Nephron (organoid): Measurements from ENCODE around the gene RERE.

ENCODE experiments used
- H3K27ac Mint-ChIP-seq, 3 experiments: 2 replicates each; pipeline ENCODE4 v1.8.0; 2020; ENCODE audit warnings: mixed read lengths in 3 of 3, mild to moderate bottlenecking in 2 of 3, moderate library complexity in 1 of 3
- H3K27me3 Mint-ChIP-seq: 2 replicates; pipeline ENCODE4 v1.8.0; 2021; ENCODE audit warnings: low read depth, mild to moderate bottlenecking, moderate library complexity, mixed read lengths
- H3K36me3 Mint-ChIP-seq: 2 replicates; pipeline ENCODE4 v1.8.0; 2020; ENCODE audit warnings: low read depth, mixed read lengths
- H3K4me1 Mint-ChIP-seq: 2 replicates; pipeline ENCODE4 v1.8.0; 2020; ENCODE audit warnings: mixed read lengths
- H3K4me3 Mint-ChIP-seq, 3 experiments: 2 replicates each; pipeline ENCODE4 v1.8.0; 2020; ENCODE audit warnings: mild to moderate bottlenecking in 3 of 3, mixed read lengths in 3 of 3, moderate library complexity in 2 of 3
- H3K9me3 Mint-ChIP-seq: 2 replicates; pipeline ENCODE4 v1.8.0; 2020; ENCODE audit warnings: mixed read lengths
- TF ChIP-seq, protein P1 (sequence below), 3 experiments: fragments of 200-600 bp; sonication (generic); IDR thresholded peaks; one replicate each; pipeline ENCODE4 v1.5.0; 2021; ENCODE audit warnings: antibody characterized with exemption in 3 of 3; ENCODE audit not compliant: unreplicated experiment in 3 of 3

RERE gene

DNA sequence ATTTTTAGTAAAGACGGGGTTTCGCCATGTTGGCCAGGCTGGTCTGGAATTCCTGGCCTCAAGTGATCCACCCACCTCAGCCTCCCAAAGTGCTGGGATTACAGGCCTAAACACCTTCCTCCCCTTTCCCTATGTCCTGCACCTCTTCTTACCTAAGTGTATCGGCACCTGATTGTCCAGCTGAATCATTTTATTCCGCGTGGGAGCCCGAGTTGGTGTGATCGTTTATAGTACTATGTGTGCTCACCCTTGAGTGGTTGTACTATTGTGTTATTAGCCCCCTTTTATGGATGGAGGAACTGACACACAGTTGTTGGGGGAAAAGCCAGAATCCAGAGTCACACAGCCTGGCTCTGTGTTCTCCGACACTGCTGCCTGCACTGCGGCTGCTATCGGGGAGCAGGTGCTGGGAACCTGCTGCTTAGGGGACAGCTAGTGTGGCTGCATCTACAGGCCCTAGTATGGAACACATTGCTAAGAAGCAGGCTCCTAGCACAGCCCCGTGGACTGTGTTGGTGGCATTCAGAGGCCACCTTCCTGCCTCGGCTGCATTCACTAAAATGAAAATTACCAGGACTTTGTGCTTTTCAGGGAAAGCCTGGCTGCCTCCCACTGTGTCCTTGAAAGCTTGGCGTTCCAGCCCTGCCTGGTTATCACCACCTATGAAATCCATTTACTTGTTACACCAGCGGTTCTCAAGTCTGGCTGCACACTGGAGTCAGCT lies 39.4 kb upstream of the RERE start:
- H3K27me3 Mint-ChIP-seq, result no peaks in the 10 kb centered on the region
- H3K36me3 Mint-ChIP-seq, result peaks cover 36% of the 10 kb centered on the region
- H3K27ac Mint-ChIP-seq, result peak overlapping the region in 1 of 3 experiments; percentile 68
- H3K9me3 Mint-ChIP-seq, result no peaks in the 10 kb centered on the region
- peaks cover 26% of the 10 kb centered on the region for H3K4me1 Mint-ChIP-seq
- no peak overlapping the region for H3K4me3 Mint-ChIP-seq
- TF ChIP-seq, protein P1, sequence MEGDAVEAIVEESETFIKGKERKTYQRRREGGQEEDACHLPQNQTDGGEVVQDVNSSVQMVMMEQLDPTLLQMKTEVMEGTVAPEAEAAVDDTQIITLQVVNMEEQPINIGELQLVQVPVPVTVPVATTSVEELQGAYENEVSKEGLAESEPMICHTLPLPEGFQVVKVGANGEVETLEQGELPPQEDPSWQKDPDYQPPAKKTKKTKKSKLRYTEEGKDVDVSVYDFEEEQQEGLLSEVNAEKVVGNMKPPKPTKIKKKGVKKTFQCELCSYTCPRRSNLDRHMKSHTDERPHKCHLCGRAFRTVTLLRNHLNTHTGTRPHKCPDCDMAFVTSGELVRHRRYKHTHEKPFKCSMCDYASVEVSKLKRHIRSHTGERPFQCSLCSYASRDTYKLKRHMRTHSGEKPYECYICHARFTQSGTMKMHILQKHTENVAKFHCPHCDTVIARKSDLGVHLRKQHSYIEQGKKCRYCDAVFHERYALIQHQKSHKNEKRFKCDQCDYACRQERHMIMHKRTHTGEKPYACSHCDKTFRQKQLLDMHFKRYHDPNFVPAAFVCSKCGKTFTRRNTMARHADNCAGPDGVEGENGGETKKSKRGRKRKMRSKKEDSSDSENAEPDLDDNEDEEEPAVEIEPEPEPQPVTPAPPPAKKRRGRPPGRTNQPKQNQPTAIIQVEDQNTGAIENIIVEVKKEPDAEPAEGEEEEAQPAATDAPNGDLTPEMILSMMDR (IDR thresholded peaks at IDR 0.05; ENCODE audit: unreplicated experiment in 3 of 3), result no peak

DNA sequence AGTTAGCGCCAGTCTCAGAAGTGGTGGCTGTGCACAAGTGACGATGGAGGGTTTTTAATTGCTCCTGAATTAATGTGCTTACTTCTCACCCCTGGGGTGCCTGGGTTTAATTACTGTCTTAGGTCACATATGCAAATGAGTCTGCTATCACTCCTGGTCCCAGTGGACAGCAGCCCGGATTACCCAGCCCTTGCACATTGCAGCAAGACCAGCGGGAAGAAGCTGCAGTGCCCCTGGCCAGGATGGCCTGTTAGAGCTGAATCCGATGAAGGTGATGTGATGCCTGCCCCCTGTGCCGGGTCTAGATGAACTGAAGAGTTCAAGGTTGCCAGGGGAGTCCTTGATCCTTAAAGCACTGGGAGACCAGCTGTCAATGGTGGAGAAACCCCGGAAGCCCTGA lies 36.8 kb upstream of the RERE start:
- H3K36me3 Mint-ChIP-seq, result peaks cover 16% of the 10 kb centered on the region
- TF ChIP-seq, protein P1 (IDR thresholded peaks at IDR 0.05; ENCODE audit: unreplicated experiment in 3 of 3), result no peak

DNA sequence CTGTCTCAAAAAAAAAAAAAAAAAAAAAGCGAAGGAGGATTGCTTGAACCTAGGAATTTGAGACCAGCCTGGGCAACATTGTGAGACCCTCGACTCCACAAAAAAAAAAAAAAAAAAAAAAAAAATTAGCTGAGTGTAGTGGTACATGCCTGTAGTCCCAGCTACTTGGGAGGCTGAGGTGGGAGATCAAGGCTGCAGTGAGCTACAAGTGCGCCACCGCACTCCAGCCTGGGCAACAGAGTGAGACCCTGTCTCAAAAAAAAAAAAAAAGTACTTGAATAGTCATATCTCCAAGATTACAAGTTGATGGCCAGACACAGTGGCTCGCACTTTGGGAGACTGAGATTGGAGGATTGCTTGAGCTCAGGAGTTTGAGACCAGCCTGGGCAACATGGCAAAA lies 33.6 kb upstream of the RERE start:
- Mint-ChIP-seq H3K27me3 (no peaks in the 10 kb centered on the region), H3K27ac (no peak overlapping the region), H3K9me3 (no peaks in the 10 kb centered on the region), H3K4me3 (no peak overlapping the region), H3K36me3 (no peaks in the 10 kb centered on the region), H3K4me1 (peaks cover 23% of the 10 kb centered on the region)
- TF ChIP-seq, protein P1 (IDR thresholded peaks at IDR 0.05; ENCODE audit: unreplicated experiment in 3 of 3), result no peak

More for the DNA sequence above, 36.8 kb upstream of the RERE start:
- no peaks in the 10 kb centered on the region for H3K9me3 Mint-ChIP-seq
- peaks cover 14% of the 10 kb centered on the region for H3K4me1 Mint-ChIP-seq
- H3K27ac Mint-ChIP-seq, result no peak overlapping the region
- no peak overlapping the region for H3K4me3 Mint-ChIP-seq
- no peaks in the 10 kb centered on the region for H3K27me3 Mint-ChIP-seq

DNA sequence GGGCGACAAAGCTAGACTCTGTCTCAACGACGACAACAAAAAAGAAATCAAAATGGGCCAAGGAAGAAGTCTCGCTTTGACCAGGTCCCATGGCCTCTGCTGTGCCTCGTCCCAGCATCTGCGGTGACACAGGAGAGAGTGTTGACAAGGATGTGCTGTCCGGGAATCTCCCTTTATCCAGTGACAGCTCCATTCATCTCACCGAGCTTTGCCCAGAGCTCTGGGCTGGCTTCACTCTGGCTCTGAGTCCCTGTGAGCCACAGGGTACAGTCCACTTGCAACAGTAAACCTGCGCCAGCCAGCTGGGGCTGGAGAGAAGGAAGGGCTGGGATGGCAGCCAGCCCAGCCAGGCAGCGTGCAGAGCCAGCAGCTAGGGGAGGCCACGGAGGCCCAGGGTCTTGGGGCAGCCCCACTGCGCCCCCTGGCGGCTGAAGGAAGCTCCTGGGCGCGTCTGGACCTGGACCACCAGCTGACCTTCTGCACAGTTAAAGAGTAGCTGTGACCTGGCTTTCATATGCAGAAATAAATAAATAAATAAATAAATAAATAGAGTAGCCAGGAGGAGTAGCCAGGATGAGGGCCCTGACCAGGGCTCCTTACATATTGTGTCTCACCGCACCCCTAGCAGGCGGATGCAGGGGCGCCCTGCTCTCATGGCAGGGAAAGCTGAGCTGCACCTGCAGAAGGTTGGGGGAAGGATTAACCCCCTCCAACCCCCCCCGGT lies 31.4 kb upstream of the RERE start:
- Mint-ChIP-seq H3K4me3 (no peak overlapping the region), H3K27me3 (peaks cover 6% of the 10 kb centered on the region), H3K36me3 (no peaks in the 10 kb centered on the region), H3K4me1 (peaks cover 41% of the 10 kb centered on the region), H3K9me3 (no peaks in the 10 kb centered on the region), H3K27ac (peak overlapping the region; percentile 54 to 89 (median 83))
- TF ChIP-seq, protein P1 (IDR thresholded peaks at IDR 0.05; ENCODE audit: unreplicated experiment in 3 of 3), result peak; percentile 86 to 94 (median 93)

DNA sequence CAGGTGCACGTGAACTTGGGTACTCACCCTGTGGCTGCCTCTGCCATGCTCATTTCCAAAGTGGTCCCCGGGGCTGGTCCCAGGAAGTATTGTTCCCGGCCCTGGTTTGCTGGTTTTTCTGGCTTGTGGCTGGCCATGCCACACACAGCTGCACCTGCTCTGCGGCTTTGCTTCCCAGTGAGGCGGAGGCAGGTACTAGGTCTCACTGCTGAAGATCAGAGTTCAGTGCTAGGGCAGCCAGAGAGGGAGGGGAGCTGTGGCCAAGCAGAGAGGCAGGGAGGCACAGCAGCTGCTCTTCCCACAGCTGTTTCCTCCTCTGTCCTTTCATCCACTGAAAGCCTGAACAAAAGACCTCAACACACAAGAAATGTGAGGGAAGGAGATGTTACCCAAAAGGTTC lies 30.6 kb upstream of the RERE start:
- H3K4me1 Mint-ChIP-seq, result peaks cover 47% of the 10 kb centered on the region
- H3K4me3 Mint-ChIP-seq, result no peak overlapping the region
- peaks cover 6% of the 10 kb centered on the region for H3K27me3 Mint-ChIP-seq
- TF ChIP-seq, protein P1 (IDR thresholded peaks at IDR 0.05; ENCODE audit: unreplicated experiment in 3 of 3), result no peak
- H3K27ac Mint-ChIP-seq, result peak overlapping the region; percentile 54 to 85 (median 83)
- H3K36me3 Mint-ChIP-seq, result no peaks in the 10 kb centered on the region
- H3K9me3 Mint-ChIP-seq, result no peaks in the 10 kb centered on the region
